ENCODE measurements around the gene RNF123. TPM values are rescaled to one million over a fixed set of nuclear protein-coding genes. Genes with fewer than 3 reads are reported as not detected.

RNF123 gene
- total RNA-seq, 1 experiment from 2014 or later, result 46.7 TPM

DNA sequence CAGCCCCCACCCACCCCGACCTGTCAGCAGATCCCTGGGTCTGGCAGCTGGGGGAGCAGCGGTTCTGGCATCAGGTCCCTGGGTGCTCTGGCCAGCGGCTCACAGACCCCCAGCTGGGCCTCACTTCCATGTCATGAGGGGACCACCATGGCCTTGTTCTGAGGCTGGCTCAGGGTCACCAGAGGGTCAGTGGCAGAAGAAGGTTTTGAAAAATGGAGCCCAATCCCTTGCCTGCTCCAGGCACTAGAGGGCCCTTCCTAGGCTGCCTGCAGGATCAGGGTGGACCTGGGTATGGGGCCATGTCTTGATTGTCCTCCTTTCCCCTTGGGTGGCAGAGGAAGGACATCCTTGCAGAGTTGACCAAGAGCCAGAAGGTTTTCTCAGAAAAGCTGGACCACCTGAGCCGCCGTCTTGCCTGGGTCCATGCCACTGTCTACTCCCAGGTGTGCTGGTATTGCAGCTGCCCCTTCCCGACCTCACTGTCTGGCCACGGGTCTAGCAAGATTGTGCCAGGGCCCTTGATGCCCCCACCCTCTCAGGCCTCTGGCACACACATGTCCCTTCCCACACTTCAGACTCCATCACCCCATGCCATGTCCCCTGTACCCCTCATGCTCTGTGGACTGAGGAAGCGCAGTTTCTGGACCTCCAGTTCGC is 17.2 kb downstream of the RNF123 start:
- Histone ChIP-seq H3F3A (ENCODE audit: insufficient read depth, low read depth) (peaks cover 8% of the 10 kb centered on the region; the same call in 1 of the 2 replicates), H3K79me2 (ENCODE audit: low read depth) (no peaks in the 10 kb centered on the region), H3K9me2 (ENCODE audit: insufficient read depth) (no peaks in the 10 kb centered on the region), H2AFZ (no peak overlapping the region), H3K4me1 (replicated peaks; ENCODE audit: insufficient read depth) (no peaks in the 10 kb centered on the region), H3K36me3 (ENCODE audit: low read depth) (no peaks in the 10 kb centered on the region), H3K27ac (no peak overlapping the region), H3K4me3 (no peak overlapping the region), H4K20me1 (ENCODE audit: insufficient read depth) (no peaks in the 10 kb centered on the region), H3K27me3 (ENCODE audit: insufficient read depth, low read depth) (no peaks in the 10 kb centered on the region), H3K9me3 (ENCODE audit: insufficient read depth, low read depth) (no peaks in the 10 kb centered on the region), H3K4me2 (no peak overlapping the region)
- ChIA-PET CTCF (no interaction called here), POLR2A (ENCODE audit: unreplicated experiment) (interaction anchor here (0.6 kb wide), 1 partner anchor 126 kb away, joined by 4 read pairs; no protein-coding TSS in a partner anchor)
- intact Hi-C loops (cut with micrococcal nuclease; ENCODE audit: unreplicated experiment), result loop anchor here (10.0 kb wide), 1 partner anchor 478 kb away; no protein-coding TSS in a partner anchor
- BruUV-seq (replicated peaks), result no TSS peak
- DNase-seq, result no peak
- TF ChIP-seq EZH2 (IDR thresholded peaks at IDR 0.05; ENCODE audit: low read depth), result no peak
- TF ChIP-seq, protein P1, sequence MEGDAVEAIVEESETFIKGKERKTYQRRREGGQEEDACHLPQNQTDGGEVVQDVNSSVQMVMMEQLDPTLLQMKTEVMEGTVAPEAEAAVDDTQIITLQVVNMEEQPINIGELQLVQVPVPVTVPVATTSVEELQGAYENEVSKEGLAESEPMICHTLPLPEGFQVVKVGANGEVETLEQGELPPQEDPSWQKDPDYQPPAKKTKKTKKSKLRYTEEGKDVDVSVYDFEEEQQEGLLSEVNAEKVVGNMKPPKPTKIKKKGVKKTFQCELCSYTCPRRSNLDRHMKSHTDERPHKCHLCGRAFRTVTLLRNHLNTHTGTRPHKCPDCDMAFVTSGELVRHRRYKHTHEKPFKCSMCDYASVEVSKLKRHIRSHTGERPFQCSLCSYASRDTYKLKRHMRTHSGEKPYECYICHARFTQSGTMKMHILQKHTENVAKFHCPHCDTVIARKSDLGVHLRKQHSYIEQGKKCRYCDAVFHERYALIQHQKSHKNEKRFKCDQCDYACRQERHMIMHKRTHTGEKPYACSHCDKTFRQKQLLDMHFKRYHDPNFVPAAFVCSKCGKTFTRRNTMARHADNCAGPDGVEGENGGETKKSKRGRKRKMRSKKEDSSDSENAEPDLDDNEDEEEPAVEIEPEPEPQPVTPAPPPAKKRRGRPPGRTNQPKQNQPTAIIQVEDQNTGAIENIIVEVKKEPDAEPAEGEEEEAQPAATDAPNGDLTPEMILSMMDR (conservative IDR thresholded peaks at IDR 0.05), result no peak

DNA sequence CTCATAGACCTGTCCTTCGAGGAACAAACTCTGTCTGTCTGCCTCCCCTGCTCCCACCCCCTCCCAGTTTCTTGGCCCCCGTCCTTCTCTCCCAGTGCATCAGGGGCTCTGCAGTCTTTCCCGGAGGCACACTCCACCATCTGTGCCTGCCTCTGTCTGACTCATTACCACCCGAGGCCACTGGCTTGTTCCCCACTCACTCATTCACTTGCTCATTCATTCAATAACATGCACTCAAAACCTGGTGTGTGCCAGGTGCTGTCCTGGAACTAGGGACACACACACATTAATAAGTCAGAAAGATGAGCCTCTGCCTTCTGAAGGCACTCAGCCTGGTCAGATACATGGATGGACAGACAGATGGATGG is 17.7 kb downstream of the RNF123 start:
- Histone ChIP-seq H3K27me3 (ENCODE audit: insufficient read depth, low read depth) (no peaks in the 10 kb centered on the region), H3K79me2 (ENCODE audit: low read depth) (no peaks in the 10 kb centered on the region), H2AFZ (no peak overlapping the region), H3K4me3 (no peak overlapping the region), H3K36me3 (ENCODE audit: low read depth) (no peaks in the 10 kb centered on the region), H4K20me1 (ENCODE audit: insufficient read depth) (no peaks in the 10 kb centered on the region), H3K9me3 (ENCODE audit: insufficient read depth, low read depth) (no peaks in the 10 kb centered on the region), H3K4me2 (no peak overlapping the region), H3K4me1 (replicated peaks; ENCODE audit: insufficient read depth) (no peaks in the 10 kb centered on the region), H3F3A (ENCODE audit: insufficient read depth, low read depth) (peaks cover 8% of the 10 kb centered on the region; the same call in 1 of the 2 replicates), H3K27ac (no peak overlapping the region), H3K9me2 (ENCODE audit: insufficient read depth) (no peaks in the 10 kb centered on the region)
- intact Hi-C loops (cut with micrococcal nuclease; ENCODE audit: unreplicated experiment), result loop anchor here (10.0 kb wide), 1 partner anchor 478 kb away; no protein-coding TSS in a partner anchor
- BruUV-seq (replicated peaks), result no TSS peak
- DNase-seq, result no peak
- TF ChIP-seq, protein P1 (conservative IDR thresholded peaks at IDR 0.05), result no peak
- no peak for TF ChIP-seq EZH2 (IDR thresholded peaks at IDR 0.05; ENCODE audit: low read depth)
- ChIA-PET CTCF (no interaction called here), POLR2A (ENCODE audit: unreplicated experiment) (no interaction called here)

DNA sequence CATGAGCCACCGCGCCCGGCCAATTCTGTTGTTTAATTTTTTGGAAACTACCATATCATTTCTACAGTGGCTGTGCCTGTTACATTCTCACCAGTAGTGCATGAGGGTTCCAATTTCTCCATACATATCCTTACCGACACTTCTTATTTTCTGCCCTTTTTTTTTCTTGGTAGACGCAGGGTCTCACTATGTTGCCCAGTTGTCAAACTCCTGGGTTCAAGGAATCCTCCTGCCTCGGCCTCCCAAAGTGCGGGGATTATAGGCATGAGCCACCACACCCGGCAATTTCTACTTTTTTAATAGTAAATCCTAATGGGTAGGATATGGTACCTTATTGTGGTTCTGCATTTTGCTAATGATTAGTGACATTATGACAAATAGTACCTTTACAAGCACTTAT is 20.5 kb downstream of the RNF123 start:
- Histone ChIP-seq H3K79me2 (ENCODE audit: low read depth) (no peaks in the 10 kb centered on the region), H3K4me3 (no peak overlapping the region), H3K9me3 (ENCODE audit: insufficient read depth, low read depth) (no peaks in the 10 kb centered on the region), H3F3A (ENCODE audit: insufficient read depth, low read depth) (peaks cover 8% of the 10 kb centered on the region; the same call in 1 of the 2 replicates), H3K27ac (no peak overlapping the region), H3K27me3 (ENCODE audit: insufficient read depth, low read depth) (no peaks in the 10 kb centered on the region), H2AFZ (no peak overlapping the region), H3K36me3 (ENCODE audit: low read depth) (no peaks in the 10 kb centered on the region), H3K4me1 (replicated peaks; ENCODE audit: insufficient read depth) (no peaks in the 10 kb centered on the region), H3K9me2 (ENCODE audit: insufficient read depth) (no peaks in the 10 kb centered on the region), H3K4me2 (no peak overlapping the region), H4K20me1 (ENCODE audit: insufficient read depth) (no peaks in the 10 kb centered on the region)
- ChIA-PET CTCF (no interaction called here), POLR2A (ENCODE audit: unreplicated experiment) (no interaction called here)
- no TSS peak for BruUV-seq (replicated peaks)
- no peak for DNase-seq
- TF ChIP-seq, protein P1 (conservative IDR thresholded peaks at IDR 0.05), result no peak
- TF ChIP-seq EZH2 (IDR thresholded peaks at IDR 0.05; ENCODE audit: low read depth), result no peak
- intact Hi-C loops (cut with micrococcal nuclease; ENCODE audit: unreplicated experiment), result loop anchor here (10.0 kb wide), 2 partner anchors 395 to 475 kb away; no protein-coding TSS in a partner anchor
